ENCODE data around the gene PRKAB1. TPM values are rescaled to one million over a fixed set of nuclear protein-coding genes. Genes with fewer than 3 reads are reported as not detected.

The PRKAB1 gene
- total and polyA plus RNA-seq, 8 donors, result 31.8 to 88.3 (median 80.9) TPM

GRCh38 chr12:119668324-119668841, 450 bp downstream of the PRKAB1 start:
- no peak for TF ChIP-seq CTCF (IDR thresholded peaks at IDR 0.05)

GRCh38 chr12:119669744-119670472, 2.0 kb downstream of the PRKAB1 start:
- Histone ChIP-seq H3K4me3 (no peak overlapping the region), H3K27ac (peak overlapping the region; percentile 78 to 97), H3K36me3 (peaks cover 0 to 42% of the 10 kb centered on the region in 2 donors), H3K27me3 (no peaks in the 10 kb centered on the region), H3K9me3 (no peaks in the 10 kb centered on the region), H3K4me1 (peaks cover 23 to 79% of the 10 kb centered on the region in 2 donors)
- DNase-seq (peak in 2 of 4 donors; percentile 78 to 80), ATAC-seq (peak; percentile 47)
- TF ChIP-seq CTCF (IDR thresholded peaks at IDR 0.05), result no peak
- intact Hi-C loops (cut with DNase I), result no loop called here

More at GRCh38 chr12:119668324-119668841, 450 bp downstream of the PRKAB1 start:
- Histone ChIP-seq H3K27me3 (no peaks in the 10 kb centered on the region), H3K4me3 (peak overlapping the region; percentile 84 to 91), H3K9me3 (no peaks in the 10 kb centered on the region), H3K36me3 (peaks cover 0 to 26% of the 10 kb centered on the region in 2 donors), H3K4me1 (peaks cover 16 to 64% of the 10 kb centered on the region in 2 donors), H3K27ac (peak overlapping the region; percentile 97 to 98)
- intact Hi-C loops (cut with DNase I), result no loop called here
- DNase-seq (no peak), ATAC-seq (peak; percentile 13)

- Histone ChIP-seq H3K36me3 (peaks cover 0 to 53% of the 10 kb centered on the region in 2 donors), H3K27me3 (no peaks in the 10 kb centered on the region), H3K4me1 (peaks cover 23 to 81% of the 10 kb centered on the region in 2 donors), H3K27ac (peak overlapping the region; percentile 78 to 97), H3K4me3 (no peak overlapping the region), H3K9me3 (no peaks in the 10 kb centered on the region)
- TF ChIP-seq CTCF (IDR thresholded peaks at IDR 0.05), result no peak
- DNase-seq (no peak), ATAC-seq (no peak)
- intact Hi-C loops (cut with DNase I), result no loop called here
Measured at GRCh38 chr12:119671070-119671469, 3.1 kb downstream of the PRKAB1 start.

GRCh38 chr12:119672194-119672593, 4.3 kb downstream of the PRKAB1 start:
- Histone ChIP-seq H3K27ac (peak overlapping the region; percentile 78 to 97), H3K4me1 (peaks cover 17 to 70% of the 10 kb centered on the region in 2 donors), H3K27me3 (no peaks in the 10 kb centered on the region), H3K36me3 (peaks cover 0 to 65% of the 10 kb centered on the region in 2 donors), H3K4me3 (no peak overlapping the region), H3K9me3 (no peaks in the 10 kb centered on the region)
- DNase-seq (no peak), ATAC-seq (no peak)
- intact Hi-C loops (cut with DNase I), result no loop called here
- TF ChIP-seq CTCF (IDR thresholded peaks at IDR 0.05), result no peak

- Histone ChIP-seq H3K27ac (peak overlapping the region; percentile 51 to 78), H3K9me3 (no peaks in the 10 kb centered on the region), H3K4me1 (peaks cover 17 to 64% of the 10 kb centered on the region in 2 donors), H3K27me3 (no peaks in the 10 kb centered on the region), H3K4me3 (no peak overlapping the region), H3K36me3 (peaks cover 0 to 79% of the 10 kb centered on the region in 2 donors)
- TF ChIP-seq CTCF (IDR thresholded peaks at IDR 0.05), result no peak
- intact Hi-C loops (cut with DNase I), result no loop called here
- peak; percentile 17 for ATAC-seq
- DNase-seq, result peak in 1 of 4 donors; percentile 48
Measured at GRCh38 chr12:119673634-119674033, 5.7 kb downstream of the PRKAB1 start.

All from left lung (tissue), 10 donors.